Aortic smooth muscle cell (primary cell): Measurements from ENCODE around the gene C1QTNF7. TPM values are rescaled to one million over a fixed set of nuclear protein-coding genes. Genes with fewer than 3 reads are reported as not detected.

ENCODE experiments used
- total RNA-seq: library from RNA; depleted of rRNA; stranded (reverse); fragments of >200 nt; gene quantifications from 2 replicates; pipeline ENCODE4 v1.2.3, GENCODE V29; 2014

C1QTNF7 gene, protein sequence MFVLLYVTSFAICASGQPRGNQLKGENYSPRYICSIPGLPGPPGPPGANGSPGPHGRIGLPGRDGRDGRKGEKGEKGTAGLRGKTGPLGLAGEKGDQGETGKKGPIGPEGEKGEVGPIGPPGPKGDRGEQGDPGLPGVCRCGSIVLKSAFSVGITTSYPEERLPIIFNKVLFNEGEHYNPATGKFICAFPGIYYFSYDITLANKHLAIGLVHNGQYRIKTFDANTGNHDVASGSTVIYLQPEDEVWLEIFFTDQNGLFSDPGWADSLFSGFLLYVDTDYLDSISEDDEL
- total RNA-seq = 0.26 and 1.1 TPM in 2 replicates

DNA sequence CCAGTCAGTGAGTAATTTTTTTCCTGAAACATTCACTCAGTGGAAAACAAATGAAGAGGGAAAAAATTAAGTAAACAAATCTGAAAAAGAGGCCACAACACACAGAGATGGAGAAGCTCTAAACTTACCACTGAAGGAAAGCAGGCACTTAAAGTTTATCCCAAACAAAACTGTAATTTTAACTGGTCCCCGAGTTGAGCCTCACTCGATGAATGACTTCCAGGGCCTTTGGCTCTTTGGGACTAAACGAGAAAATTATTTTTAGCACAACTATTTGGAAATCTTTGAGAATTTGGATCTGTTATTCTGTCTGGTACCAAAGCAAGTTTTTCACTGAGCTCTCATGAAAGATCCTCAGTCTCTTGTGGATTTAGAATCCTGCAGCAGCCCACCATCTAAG, at the start of gene C1QTNF7:
TSS of gene C1QTNF7 (plus strand) at position 333 of the 400 bp plus-strand sequence. CDS start 7,711 bp downstream, outside the sequence.

DNA sequence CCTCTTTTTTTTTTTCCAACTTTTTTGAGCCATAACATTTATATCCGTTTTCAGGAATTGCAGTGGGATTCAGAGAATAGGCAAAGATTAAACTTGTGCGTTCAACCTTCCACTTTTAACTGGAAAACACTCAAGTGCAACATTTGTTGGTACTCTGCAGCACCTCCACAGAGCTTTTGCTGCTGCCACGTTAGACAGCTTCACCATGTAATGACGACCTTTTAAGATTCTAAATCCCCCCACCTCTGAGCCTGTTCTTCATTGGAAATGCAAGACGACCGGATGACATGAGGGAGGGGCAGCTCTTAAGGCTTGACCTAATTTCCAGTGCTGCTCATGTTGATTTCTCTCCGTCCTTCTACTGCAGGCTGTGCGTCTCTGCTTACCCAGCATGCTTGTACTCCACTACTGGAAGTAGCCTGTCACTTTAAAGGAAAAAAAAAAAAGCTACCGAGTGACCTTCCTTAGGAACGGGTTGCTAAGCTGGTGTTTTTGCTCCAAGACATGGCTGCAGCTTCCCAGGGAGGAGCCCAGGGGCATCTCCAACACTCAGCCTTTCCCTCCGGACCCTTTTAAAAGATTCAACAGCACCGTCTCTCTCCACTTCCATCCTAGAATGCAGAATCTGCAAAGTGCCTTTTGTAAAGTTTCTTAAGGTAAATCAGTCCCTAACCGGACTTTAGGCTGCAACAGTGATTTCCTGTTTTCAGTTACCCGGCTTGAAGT, 41.7 kb downstream of the C1QTNF7 start, which contains the start of gene CC2D2A:
TSS of gene CC2D2A (plus strand) at position 481 of the 726 bp plus-strand sequence. CDS start 6,051 bp downstream, outside the sequence.

Other genes starting within 250 kb of the C1QTNF7 start
- 29.5 and 30.5 TPM in 2 replicates for gene CC2D2A, start 41.8 kb downstream of the C1QTNF7 start, total RNA-seq
- 98.1 and 110 TPM in 2 replicates for gene FBXL5, start 227.3 kb downstream of the C1QTNF7 start, total RNA-seq